PFSK-1 (cell line): Measurements from ENCODE around the gene HTT.

Experiments
- FOXP2 ChIP-seq: optimal IDR thresholded peaks from 2 replicates; pipeline ENCODE3; 2011; ENCODE audit warnings: borderline replicate concordance, control low read depth, inconsistent platforms; ENCODE audit not compliant: insufficient read depth; ENCODE audit errors: extremely low read length, extremely low read depth
- POLR2AphosphoS5 ChIP-seq: IDR thresholded peaks from 2 replicates; pipeline ENCODE4 v1.6.1; 2012; ENCODE audit warnings: low read depth, mild to moderate bottlenecking, control low read depth, low read length, moderate library complexity
- REST ChIP-seq, 2 experiments: IDR thresholded peaks; 2 replicates each; pipeline versions ENCODE4 v1.6.1 to v1.8.0; 2011 to 2012; ENCODE audit warnings: low read depth in 2 of 2, low read length in 2 of 2, control low read depth in 1 of 2, inconsistent platforms in 1 of 2, mild to moderate bottlenecking in 1 of 2, moderate library complexity in 1 of 2; ENCODE audit not compliant: insufficient read depth in 1 of 2
- SIN3A ChIP-seq: IDR thresholded peaks from 2 replicates; pipeline ENCODE4 v1.6.1; 2012; ENCODE audit warnings: mild to moderate bottlenecking, low read length, moderate library complexity, borderline replicate concordance; ENCODE audit not compliant: insufficient read depth
- TAF1 ChIP-seq: IDR thresholded peaks from 2 replicates; pipeline ENCODE4 v1.6.1; 2012; ENCODE audit warnings: low read length, control low read depth, borderline replicate concordance; ENCODE audit not compliant: insufficient read depth

The HTT gene

GRCh38 chr4:3041192-3042142, 33.0 kb upstream of the HTT start:
- TF ChIP-seq FOXP2 (no peak), REST (IDR thresholded peaks at IDR 0.05; ENCODE audit: insufficient read depth in 1 of 2, low read depth in 2 of 2, low read length in 2 of 2) (no peak), POLR2AphosphoS5 (no peak), SIN3A (no peak), TAF1 (no peak)

GRCh38 chr4:3042226-3042625, 32.3 kb upstream of the HTT start:
- TF ChIP-seq SIN3A: no peak
- TF ChIP-seq TAF1: no peak
- TF ChIP-seq POLR2AphosphoS5: no peak

- no peak for TF ChIP-seq TAF1
- no peak for TF ChIP-seq REST (IDR thresholded peaks at IDR 0.05; ENCODE audit: insufficient read depth in 1 of 2, low read depth in 2 of 2, low read length in 2 of 2)
- TF ChIP-seq FOXP2: no peak
- no peak for TF ChIP-seq SIN3A
- TF ChIP-seq POLR2AphosphoS5: no peak
These were observed 31.0 kb upstream of the HTT start for GRCh38 chr4:3043282-3044020.

- TF ChIP-seq FOXP2 (no peak), REST (IDR thresholded peaks at IDR 0.05; ENCODE audit: insufficient read depth in 1 of 2, low read depth in 2 of 2, low read length in 2 of 2) (no peak), SIN3A (no peak), TAF1 (no peak), POLR2AphosphoS5 (no peak)
These were observed 29.3 kb upstream of the HTT start for GRCh38 chr4:3044870-3045819.

GRCh38 chr4:3046162-3046561, 28.3 kb upstream of the HTT start:
- TF ChIP-seq FOXP2 (no peak), REST (IDR thresholded peaks at IDR 0.05; ENCODE audit: insufficient read depth in 1 of 2, low read depth in 2 of 2, low read length in 2 of 2) (no peak), TAF1 (no peak), POLR2AphosphoS5 (no peak), SIN3A (no peak)
